WTC11 (cell line): ENCODE data around the gene PTPRC. TPM values are rescaled to one million over a fixed set of nuclear protein-coding genes. Genes with fewer than 3 reads are reported as not detected.

Source experiments
- ATAC-seq: fragments of 200-7000 bp; cut with Tn5 transposase; 2 replicates; pipeline ENCODE4 v1.10.0; 2021; ENCODE audit warnings: mild to moderate bottlenecking, moderate library complexity
- CTCF ChIA-PET: fragments of 300-600 bp; sonication (Branson Sonifier 250); formaldehyde crosslinking; loops from one replicate; lab custom pipeline; 2021; ENCODE audit warnings: antibody characterized with exemption; lab: Charles Lee
- POLR2A ChIA-PET: fragments of 350-600 bp; sonication (Branson Sonifier 250); formaldehyde crosslinking; loops from one replicate; lab custom pipeline; 2021; ENCODE audit warnings: antibody characterized with exemption; lab: Charles Lee
- DNase-seq: peaks from one replicate; pipeline ENCODE4 v3.0.0; 2021; ENCODE audit warnings: low spot score
- H3K27ac Mint-ChIP-seq: 2 replicates; pipeline ENCODE4 v1.8.0; 2021; ENCODE audit warnings: mixed read lengths
- H3K27me3 Mint-ChIP-seq: 2 replicates; pipeline ENCODE4 v1.8.0; 2021; ENCODE audit warnings: low read depth, mild to moderate bottlenecking, moderate library complexity, mixed read lengths
- H3K36me3 Mint-ChIP-seq: 2 replicates; pipeline ENCODE4 v1.8.0; 2021; ENCODE audit warnings: mixed read lengths
- H3K4me1 Mint-ChIP-seq: 2 replicates; pipeline ENCODE4 v1.8.0; 2022; ENCODE audit warnings: mixed read lengths
- H3K4me3 Mint-ChIP-seq: 2 replicates; pipeline ENCODE4 v1.8.0; 2021; ENCODE audit warnings: mild to moderate bottlenecking, moderate library complexity, mixed read lengths
- H3K9me3 Mint-ChIP-seq: 2 replicates; pipeline ENCODE4 v1.8.0; 2021; ENCODE audit warnings: mixed read lengths
- ATF1 ChIP-seq: sonication (generic); formaldehyde crosslinking; IDR thresholded peaks from 2 replicates; pipeline ENCODE4 v1.8.1; 2023; ENCODE audit warnings: mild to moderate bottlenecking, moderate library complexity, missing genetic modification reagents
- ELF4 ChIP-seq: sonication (generic); formaldehyde crosslinking; IDR thresholded peaks from 2 replicates; pipeline ENCODE4 v1.8.1; 2022; ENCODE audit warnings: low read depth, mild to moderate bottlenecking, moderate library complexity, missing genetic modification reagents
- OVOL2 ChIP-seq: fragments of 250-450 bp; sonication (Bioruptor Pico); IDR thresholded peaks from 2 replicates; pipeline ENCODE4 v1.9.0; 2021; ENCODE audit warnings: mild to moderate bottlenecking, borderline replicate concordance
- PREB ChIP-seq: sonication (generic); formaldehyde crosslinking; IDR thresholded peaks from 2 replicates; pipeline ENCODE4 v1.8.1; 2022; ENCODE audit warnings: mild to moderate bottlenecking, missing genetic modification reagents, moderate library complexity, borderline replicate concordance
- RORB ChIP-seq: fragments of 250-450 bp; sonication (Bioruptor Pico); IDR thresholded peaks from 2 replicates; pipeline ENCODE4 v1.9.0; 2021; ENCODE audit warnings: mild to moderate bottlenecking
- ZBTB43 ChIP-seq: sonication (generic); formaldehyde crosslinking; IDR thresholded peaks from 2 replicates; pipeline ENCODE4 v1.8.1; 2023; ENCODE audit warnings: mild to moderate bottlenecking, missing genetic modification reagents
- ZMAT4 ChIP-seq: fragments of 250-450 bp; sonication (Bioruptor Pico); IDR thresholded peaks from 2 replicates; pipeline ENCODE4 v1.9.0; 2021; ENCODE audit warnings: mild to moderate bottlenecking
- ZNF263 ChIP-seq: sonication (generic); formaldehyde crosslinking; IDR thresholded peaks from 2 replicates; pipeline ENCODE4 v1.8.1; 2022; ENCODE audit warnings: low read depth, mild to moderate bottlenecking, moderate library complexity, missing genetic modification reagents
- ZNF317 ChIP-seq: sonication (generic); formaldehyde crosslinking; IDR thresholded peaks from 2 replicates; pipeline ENCODE4 v1.8.1; 2023; ENCODE audit warnings: low read depth, mild to moderate bottlenecking, moderate library complexity, missing genetic modification reagents, borderline replicate concordance
- ZSCAN18 ChIP-seq: fragments of 250-450 bp; sonication (Bioruptor Pico); IDR thresholded peaks from 2 replicates; pipeline ENCODE4 v2.1.2; 2022; ENCODE audit warnings: mild to moderate bottlenecking, moderate library complexity
- total RNA-seq: library from RNA; stranded (reverse); gene quantifications from 3 replicates; pipeline ENCODE4 v1.2.3, GENCODE V29; 2021
- TF ChIP-seq, protein P1 (sequence below): fragments of 250-450 bp; sonication (Bioruptor Pico); IDR thresholded peaks from 2 replicates; pipeline ENCODE4 v1.9.0; 2021; ENCODE audit warnings: mild to moderate bottlenecking, borderline replicate concordance
- TF ChIP-seq, protein P2 (sequence below): sonication (generic); formaldehyde crosslinking; IDR thresholded peaks from 2 replicates; pipeline ENCODE4 v1.8.1; 2022; ENCODE audit warnings: missing genetic modification reagents, borderline replicate concordance
- TF ChIP-seq, protein P3 (sequence below): sonication (generic); formaldehyde crosslinking; IDR thresholded peaks from 2 replicates; pipeline ENCODE4 v1.8.1; 2023; ENCODE audit warnings: mild to moderate bottlenecking, moderate library complexity, missing genetic modification reagents
- TF ChIP-seq, protein P4 (sequence below): fragments of 200-600 bp; IDR thresholded peaks from 2 replicates; pipeline ENCODE4 v1.8.0; 2022; ENCODE audit warnings: antibody characterized with exemption
- TF ChIP-seq, protein P5 (sequence below): sonication (generic); formaldehyde crosslinking; conservative IDR thresholded peaks from 2 replicates; pipeline ENCODE4 v1.8.1; 2023; ENCODE audit warnings: mild to moderate bottlenecking, low read depth, missing genetic modification reagents, moderate library complexity

Gene PTPRC
- total RNA-seq, 1 experiment from 2014 or later = 1.4 TPM

DNA sequence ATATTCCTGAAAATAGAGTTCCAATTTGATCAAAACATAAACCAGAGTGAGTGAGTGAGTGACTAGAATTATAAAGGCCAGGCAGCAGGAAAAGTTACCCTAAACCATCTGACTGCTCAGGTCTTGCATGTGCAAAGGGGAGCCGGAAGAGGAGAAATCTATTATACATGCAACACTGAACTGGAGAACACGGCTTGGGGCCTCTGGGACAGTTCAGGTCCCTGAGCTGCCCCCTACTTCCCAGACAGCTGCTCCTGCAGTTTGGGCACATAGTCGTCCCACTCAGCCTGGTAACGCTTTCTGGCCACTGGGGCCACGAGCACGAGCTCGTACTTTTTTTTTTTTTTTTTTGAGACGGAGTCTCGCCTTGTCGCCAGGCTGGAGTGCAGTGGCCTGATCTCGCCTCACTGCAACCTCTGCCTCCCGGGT is 40.1 kb downstream of the PTPRC start:
- Mint-ChIP-seq H3K4me3 (no peak overlapping the region), H3K4me1 (peaks cover 24% of the 10 kb centered on the region), H3K36me3 (no peaks in the 10 kb centered on the region), H3K27me3 (no peaks in the 10 kb centered on the region), H3K27ac (peak overlapping the region; percentile 57; the same call in 1 of the 2 replicates), H3K9me3 (no peaks in the 10 kb centered on the region)
- TF ChIP-seq ZSCAN18 (no peak), ZBTB43 (CRISPR knock-in tag) (no peak), OVOL2 (CRISPR knock-in tag) (no peak)
- TF ChIP-seq, protein P1, sequence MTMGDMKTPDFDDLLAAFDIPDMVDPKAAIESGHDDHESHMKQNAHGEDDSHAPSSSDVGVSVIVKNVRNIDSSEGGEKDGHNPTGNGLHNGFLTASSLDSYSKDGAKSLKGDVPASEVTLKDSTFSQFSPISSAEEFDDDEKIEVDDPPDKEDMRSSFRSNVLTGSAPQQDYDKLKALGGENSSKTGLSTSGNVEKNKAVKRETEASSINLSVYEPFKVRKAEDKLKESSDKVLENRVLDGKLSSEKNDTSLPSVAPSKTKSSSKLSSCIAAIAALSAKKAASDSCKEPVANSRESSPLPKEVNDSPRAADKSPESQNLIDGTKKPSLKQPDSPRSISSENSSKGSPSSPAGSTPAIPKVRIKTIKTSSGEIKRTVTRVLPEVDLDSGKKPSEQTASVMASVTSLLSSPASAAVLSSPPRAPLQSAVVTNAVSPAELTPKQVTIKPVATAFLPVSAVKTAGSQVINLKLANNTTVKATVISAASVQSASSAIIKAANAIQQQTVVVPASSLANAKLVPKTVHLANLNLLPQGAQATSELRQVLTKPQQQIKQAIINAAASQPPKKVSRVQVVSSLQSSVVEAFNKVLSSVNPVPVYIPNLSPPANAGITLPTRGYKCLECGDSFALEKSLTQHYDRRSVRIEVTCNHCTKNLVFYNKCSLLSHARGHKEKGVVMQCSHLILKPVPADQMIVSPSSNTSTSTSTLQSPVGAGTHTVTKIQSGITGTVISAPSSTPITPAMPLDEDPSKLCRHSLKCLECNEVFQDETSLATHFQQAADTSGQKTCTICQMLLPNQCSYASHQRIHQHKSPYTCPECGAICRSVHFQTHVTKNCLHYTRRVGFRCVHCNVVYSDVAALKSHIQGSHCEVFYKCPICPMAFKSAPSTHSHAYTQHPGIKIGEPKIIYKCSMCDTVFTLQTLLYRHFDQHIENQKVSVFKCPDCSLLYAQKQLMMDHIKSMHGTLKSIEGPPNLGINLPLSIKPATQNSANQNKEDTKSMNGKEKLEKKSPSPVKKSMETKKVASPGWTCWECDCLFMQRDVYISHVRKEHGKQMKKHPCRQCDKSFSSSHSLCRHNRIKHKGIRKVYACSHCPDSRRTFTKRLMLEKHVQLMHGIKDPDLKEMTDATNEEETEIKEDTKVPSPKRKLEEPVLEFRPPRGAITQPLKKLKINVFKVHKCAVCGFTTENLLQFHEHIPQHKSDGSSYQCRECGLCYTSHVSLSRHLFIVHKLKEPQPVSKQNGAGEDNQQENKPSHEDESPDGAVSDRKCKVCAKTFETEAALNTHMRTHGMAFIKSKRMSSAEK = no peak
- TF ChIP-seq, protein P2, sequence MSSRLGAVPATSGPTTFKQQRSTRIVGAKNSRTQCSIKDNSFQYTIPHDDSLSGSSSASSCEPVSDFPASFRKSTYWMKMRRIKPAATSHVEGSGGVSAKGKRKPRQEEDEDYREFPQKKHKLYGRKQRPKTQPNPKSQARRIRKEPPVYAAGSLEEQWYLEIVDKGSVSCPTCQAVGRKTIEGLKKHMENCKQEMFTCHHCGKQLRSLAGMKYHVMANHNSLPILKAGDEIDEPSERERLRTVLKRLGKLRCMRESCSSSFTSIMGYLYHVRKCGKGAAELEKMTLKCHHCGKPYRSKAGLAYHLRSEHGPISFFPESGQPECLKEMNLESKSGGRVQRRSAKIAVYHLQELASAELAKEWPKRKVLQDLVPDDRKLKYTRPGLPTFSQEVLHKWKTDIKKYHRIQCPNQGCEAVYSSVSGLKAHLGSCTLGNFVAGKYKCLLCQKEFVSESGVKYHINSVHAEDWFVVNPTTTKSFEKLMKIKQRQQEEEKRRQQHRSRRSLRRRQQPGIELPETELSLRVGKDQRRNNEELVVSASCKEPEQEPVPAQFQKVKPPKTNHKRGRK (CRISPR knock-in tag) = no peak
- POLR2A ChIA-PET = interaction anchor here (0.6 kb wide), 1 partner anchor 73 kb away, joined by 3 read pairs; no protein-coding TSS in a partner anchor
- ATAC-seq = peak; percentile 67
- DNase-seq = no peak
- CTCF ChIA-PET = interaction anchor here (0.7 kb wide), 2 partner anchors 1276 to 1935 kb away, joined by 3 read pairs; no protein-coding TSS in a partner anchor

DNA sequence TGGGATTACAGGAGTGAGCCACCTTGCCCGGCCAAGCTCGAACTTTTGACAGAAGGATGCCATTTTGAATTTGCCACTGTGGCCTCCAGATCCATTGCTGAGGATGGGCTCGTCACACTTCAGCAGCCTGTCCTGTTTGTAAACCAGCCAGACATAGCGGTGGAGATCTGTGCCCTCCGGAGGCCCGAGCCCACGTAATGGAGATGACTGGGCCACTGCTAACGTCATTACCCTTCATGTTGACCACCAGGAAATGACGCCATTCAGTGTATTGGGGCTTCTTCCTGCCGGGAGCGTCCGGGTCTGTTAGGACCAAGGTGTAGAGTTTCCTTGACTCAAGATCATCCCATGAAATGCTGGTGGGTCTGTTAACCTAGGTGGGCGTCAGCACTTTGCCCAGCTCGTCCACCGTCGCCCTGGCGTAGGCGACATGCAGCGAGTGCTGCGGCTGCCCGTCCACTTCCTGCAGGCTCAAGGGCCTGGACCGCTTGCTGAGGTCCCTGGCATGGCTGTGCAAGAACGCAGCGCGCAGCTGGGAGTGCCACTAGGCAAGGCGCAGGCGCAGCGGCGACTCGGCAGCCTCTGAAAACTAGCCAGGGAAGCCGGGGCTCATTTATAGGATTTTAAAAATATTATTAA is 40.8 kb downstream of the PTPRC start:
- CTCF ChIA-PET = interaction anchor here (0.7 kb wide), 1 partner anchor 1935 kb away, joined by 3 read pairs; no protein-coding TSS in a partner anchor
- POLR2A ChIA-PET = no interaction called here
- Mint-ChIP-seq H3K4me3 (no peak overlapping the region), H3K27me3 (no peaks in the 10 kb centered on the region), H3K36me3 (no peaks in the 10 kb centered on the region), H3K9me3 (no peaks in the 10 kb centered on the region), H3K27ac (no peak overlapping the region), H3K4me1 (peaks cover 24% of the 10 kb centered on the region)
- DNase-seq (no peak), ATAC-seq (no peak)
- no peak for TF ChIP-seq PREB
- TF ChIP-seq ELF4 (CRISPR knock-in tag) = no peak
- no peak for TF ChIP-seq OVOL2 (CRISPR knock-in tag)
- TF ChIP-seq, protein P3, sequence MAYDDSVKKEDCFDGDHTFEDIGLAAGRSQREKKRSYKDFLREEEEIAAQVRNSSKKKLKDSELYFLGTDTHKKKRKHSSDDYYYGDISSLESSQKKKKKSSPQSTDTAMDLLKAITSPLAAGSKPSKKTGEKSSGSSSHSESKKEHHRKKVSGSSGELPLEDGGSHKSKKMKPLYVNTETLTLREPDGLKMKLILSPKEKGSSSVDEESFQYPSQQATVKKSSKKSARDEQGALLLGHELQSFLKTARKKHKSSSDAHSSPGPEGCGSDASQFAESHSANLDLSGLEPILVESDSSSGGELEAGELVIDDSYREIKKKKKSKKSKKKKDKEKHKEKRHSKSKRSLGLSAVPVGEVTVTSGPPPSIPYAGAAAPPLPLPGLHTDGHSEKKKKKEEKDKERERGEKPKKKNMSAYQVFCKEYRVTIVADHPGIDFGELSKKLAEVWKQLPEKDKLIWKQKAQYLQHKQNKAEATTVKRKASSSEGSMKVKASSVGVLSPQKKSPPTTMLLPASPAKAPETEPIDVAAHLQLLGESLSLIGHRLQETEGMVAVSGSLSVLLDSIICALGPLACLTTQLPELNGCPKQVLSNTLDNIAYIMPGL (CRISPR knock-in tag) = no peak
- TF ChIP-seq, protein P4, sequence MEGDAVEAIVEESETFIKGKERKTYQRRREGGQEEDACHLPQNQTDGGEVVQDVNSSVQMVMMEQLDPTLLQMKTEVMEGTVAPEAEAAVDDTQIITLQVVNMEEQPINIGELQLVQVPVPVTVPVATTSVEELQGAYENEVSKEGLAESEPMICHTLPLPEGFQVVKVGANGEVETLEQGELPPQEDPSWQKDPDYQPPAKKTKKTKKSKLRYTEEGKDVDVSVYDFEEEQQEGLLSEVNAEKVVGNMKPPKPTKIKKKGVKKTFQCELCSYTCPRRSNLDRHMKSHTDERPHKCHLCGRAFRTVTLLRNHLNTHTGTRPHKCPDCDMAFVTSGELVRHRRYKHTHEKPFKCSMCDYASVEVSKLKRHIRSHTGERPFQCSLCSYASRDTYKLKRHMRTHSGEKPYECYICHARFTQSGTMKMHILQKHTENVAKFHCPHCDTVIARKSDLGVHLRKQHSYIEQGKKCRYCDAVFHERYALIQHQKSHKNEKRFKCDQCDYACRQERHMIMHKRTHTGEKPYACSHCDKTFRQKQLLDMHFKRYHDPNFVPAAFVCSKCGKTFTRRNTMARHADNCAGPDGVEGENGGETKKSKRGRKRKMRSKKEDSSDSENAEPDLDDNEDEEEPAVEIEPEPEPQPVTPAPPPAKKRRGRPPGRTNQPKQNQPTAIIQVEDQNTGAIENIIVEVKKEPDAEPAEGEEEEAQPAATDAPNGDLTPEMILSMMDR = no peak
- TF ChIP-seq RORB (CRISPR knock-in tag) = no peak
- no peak for TF ChIP-seq ZMAT4 (CRISPR knock-in tag)
- no peak for TF ChIP-seq ZNF263 (CRISPR knock-in tag)
- TF ChIP-seq, protein P5, sequence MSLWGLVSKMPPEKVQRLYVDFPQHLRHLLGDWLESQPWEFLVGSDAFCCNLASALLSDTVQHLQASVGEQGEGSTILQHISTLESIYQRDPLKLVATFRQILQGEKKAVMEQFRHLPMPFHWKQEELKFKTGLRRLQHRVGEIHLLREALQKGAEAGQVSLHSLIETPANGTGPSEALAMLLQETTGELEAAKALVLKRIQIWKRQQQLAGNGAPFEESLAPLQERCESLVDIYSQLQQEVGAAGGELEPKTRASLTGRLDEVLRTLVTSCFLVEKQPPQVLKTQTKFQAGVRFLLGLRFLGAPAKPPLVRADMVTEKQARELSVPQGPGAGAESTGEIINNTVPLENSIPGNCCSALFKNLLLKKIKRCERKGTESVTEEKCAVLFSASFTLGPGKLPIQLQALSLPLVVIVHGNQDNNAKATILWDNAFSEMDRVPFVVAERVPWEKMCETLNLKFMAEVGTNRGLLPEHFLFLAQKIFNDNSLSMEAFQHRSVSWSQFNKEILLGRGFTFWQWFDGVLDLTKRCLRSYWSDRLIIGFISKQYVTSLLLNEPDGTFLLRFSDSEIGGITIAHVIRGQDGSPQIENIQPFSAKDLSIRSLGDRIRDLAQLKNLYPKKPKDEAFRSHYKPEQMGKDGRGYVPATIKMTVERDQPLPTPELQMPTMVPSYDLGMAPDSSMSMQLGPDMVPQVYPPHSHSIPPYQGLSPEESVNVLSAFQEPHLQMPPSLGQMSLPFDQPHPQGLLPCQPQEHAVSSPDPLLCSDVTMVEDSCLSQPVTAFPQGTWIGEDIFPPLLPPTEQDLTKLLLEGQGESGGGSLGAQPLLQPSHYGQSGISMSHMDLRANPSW (CRISPR knock-in tag) = no peak
- no peak for TF ChIP-seq ZNF317
- no peak for TF ChIP-seq ATF1 (CRISPR knock-in tag)
- TF ChIP-seq, all 79 proteins: peak for 0
